Suprapubic skin (tissue), 4 donors: ENCODE measurements around the gene STPG2. TPM values are rescaled to one million over a fixed set of nuclear protein-coding genes. Genes with fewer than 3 reads are reported as not detected.

Source experiments
- DNase-seq, 2 donors: peaks; one replicate each; pipeline ENCODE4 v3.0.0-alpha.2; 2019; ENCODE audit warnings: low spot score in 2 of 2
- H3K27ac ChIP-seq: fragments of 200-600 bp; sonication (generic); one replicate; pipeline ENCODE4 v1.5.1; 2019
- H3K27me3 ChIP-seq: fragments of 200-600 bp; sonication (generic); one replicate; pipeline ENCODE4 v1.5.1; 2019
- H3K36me3 ChIP-seq: fragments of 200-600 bp; sonication (generic); one replicate; pipeline ENCODE4 v1.5.1; 2019
- H3K4me1 ChIP-seq: fragments of 200-600 bp; sonication (generic); one replicate; pipeline ENCODE4 v1.5.1; 2019
- H3K4me3 ChIP-seq: fragments of 200-600 bp; sonication (generic); one replicate; pipeline ENCODE4 v1.5.1; 2019; ENCODE audit warnings: mild to moderate bottlenecking
- H3K9me3 ChIP-seq: fragments of 200-600 bp; sonication (generic); one replicate; pipeline ENCODE4 v1.5.1; 2019
- CTCF ChIP-seq, 2 donors: fragments of 200-600 bp in 1 of 2; fragments of 450-650 bp in 1 of 2; sonication (generic) in 1 of 2; IDR thresholded peaks; one replicate each; pipeline ENCODE4 v1.5.1; 2016 to 2019; ENCODE audit warnings: antibody characterized with exemption in 2 of 2, mild to moderate bottlenecking in 1 of 2, moderate library complexity in 1 of 2
- EP300 ChIP-seq: sonication (generic); formaldehyde crosslinking; IDR thresholded peaks from one replicate; pipeline ENCODE4 v1.6.1; 2017; ENCODE audit warnings: antibody characterized with exemption
- POLR2A ChIP-seq, 2 donors: fragments of 450-650 bp; IDR thresholded peaks; one replicate each; pipeline ENCODE4 v1.6.1; 2017; ENCODE audit warnings: antibody characterized with exemption in 2 of 2, mild to moderate bottlenecking in 2 of 2, moderate library complexity in 2 of 2
- POLR2AphosphoS5 ChIP-seq, 3 donors: sonication (generic); formaldehyde crosslinking; IDR thresholded peaks; one replicate each; pipeline ENCODE4 v1.6.1; 2017; ENCODE audit warnings: antibody characterized with exemption in 3 of 3
- WGBS: methylation state at CpG from one replicate; pipeline ENCODE4 v1.1.5; 2018; 5-methylcytosine and 5-hydroxymethylcytosine counted together
- total RNA-seq, 4 donors: library from RNA; depleted of rRNA; stranded (reverse); fragments of >200 nt; gene quantifications; one replicate each; pipeline ENCODE4 v1.1.0, GENCODE V29; 2016

Gene STPG2
- total RNA-seq, 4 donors from 2014 or later = 0.26 to 2.5 (median 2.0) TPM; not detected in 1

DNA sequence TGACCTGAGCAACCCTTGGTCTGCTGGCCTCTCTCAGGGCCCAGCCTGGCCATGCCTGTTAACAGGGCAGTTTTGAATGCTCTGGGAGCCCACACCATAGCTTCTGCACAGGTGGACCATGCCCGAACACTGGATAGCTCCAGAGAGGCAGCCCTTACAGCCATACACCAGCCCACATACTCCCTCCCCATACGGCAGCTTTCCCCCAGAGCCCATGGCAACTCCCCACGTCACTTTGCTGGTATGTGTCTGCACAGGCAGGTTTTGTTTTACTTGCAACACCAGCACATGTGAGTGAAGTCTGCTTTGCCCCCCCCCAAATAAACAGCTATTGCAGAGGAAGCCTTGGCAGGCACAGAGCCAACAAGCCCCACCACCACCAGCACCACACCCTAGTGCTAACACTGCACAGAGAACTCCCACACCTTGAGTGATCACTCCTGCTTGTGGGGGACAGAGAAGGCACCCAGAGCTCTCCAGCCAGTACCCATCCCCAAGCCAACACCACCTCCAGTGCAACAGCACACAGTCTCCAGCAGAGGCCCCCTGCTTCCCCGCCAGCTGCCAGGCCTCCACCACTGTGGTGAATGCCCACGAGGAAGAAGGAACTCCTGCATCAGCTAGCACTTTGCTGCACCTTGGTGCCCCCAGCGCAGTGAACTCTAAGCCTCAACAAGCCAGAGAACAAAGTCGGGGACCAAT is 87.3 kb downstream of the STPG2 start:
- no peak for DNase-seq
- no peaks in the 10 kb centered on the region for H3K9me3 ChIP-seq
- H3K27me3 ChIP-seq = no peaks in the 10 kb centered on the region
- 90% methylated on average over 4 of the region's 7 CpGs for WGBS
- H3K36me3 ChIP-seq = no peaks in the 10 kb centered on the region
- H3K27ac ChIP-seq = no peak overlapping the region
- no peaks in the 10 kb centered on the region for H3K4me1 ChIP-seq
- H3K4me3 ChIP-seq = no peak overlapping the region
- no peak for TF ChIP-seq EP300
- TF ChIP-seq POLR2A (IDR thresholded peaks at IDR 0.05) = no peak
- TF ChIP-seq POLR2AphosphoS5 (IDR thresholded peaks at IDR 0.05) = no peak
- no peak for TF ChIP-seq CTCF (IDR thresholded peaks at IDR 0.05)

DNA sequence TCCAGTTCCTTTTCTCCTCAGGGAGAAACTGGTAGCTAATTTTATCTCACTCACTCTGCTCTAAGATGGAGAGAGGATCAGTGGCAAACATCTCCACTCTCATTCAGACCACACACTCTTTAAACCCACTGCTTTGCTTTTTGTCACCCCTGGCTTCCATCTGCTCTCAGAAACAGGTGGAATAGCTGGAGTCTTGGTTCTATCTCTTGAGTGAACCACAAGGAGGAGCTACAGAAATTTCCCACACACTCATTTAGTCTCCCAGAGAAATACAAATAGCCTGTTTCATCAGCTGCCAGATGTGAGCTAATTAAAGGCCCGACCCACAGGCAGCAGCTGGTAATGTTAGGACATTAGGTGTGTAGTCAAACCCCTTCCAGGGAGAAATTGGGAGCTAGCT is 96.6 kb downstream of the STPG2 start:
- TF ChIP-seq POLR2A (IDR thresholded peaks at IDR 0.05) (no peak), EP300 (no peak)
- Histone ChIP-seq H3K4me1 (no peaks in the 10 kb centered on the region), H3K27ac (no peak overlapping the region), H3K4me3 (no peak overlapping the region), H3K27me3 (no peaks in the 10 kb centered on the region), H3K9me3 (no peaks in the 10 kb centered on the region), H3K36me3 (no peaks in the 10 kb centered on the region)
- no peak for DNase-seq
- 25% methylated on average over 1 of the region's 1 CpG for WGBS

DNA sequence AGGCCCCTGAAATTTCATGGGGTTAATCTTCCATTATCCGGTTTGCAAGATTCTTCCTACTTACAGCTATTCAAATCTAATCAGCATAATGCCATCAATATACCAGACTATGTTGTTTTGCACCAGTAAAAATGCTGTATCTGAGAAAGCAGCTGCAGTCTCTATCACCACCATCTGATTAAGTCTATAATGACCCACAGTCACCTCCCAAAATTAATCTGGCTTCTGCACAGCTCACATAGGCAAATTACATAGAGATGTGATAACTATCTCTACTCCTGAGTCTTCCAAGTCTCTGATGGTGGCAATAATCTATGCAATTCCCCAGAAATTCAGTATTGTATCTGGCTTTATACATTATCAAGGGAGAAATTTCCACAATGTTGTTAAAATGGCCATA is 113.2 kb downstream of the STPG2 start:
- TF ChIP-seq CTCF (IDR thresholded peaks at IDR 0.05) = no peak
- no peak for TF ChIP-seq POLR2A (IDR thresholded peaks at IDR 0.05)
- TF ChIP-seq EP300 = no peak
- no peak for TF ChIP-seq POLR2AphosphoS5 (IDR thresholded peaks at IDR 0.05)
- no peak for DNase-seq
- H3K36me3 ChIP-seq = no peaks in the 10 kb centered on the region
- no peak overlapping the region for H3K27ac ChIP-seq
- H3K9me3 ChIP-seq = peaks cover 9% of the 10 kb centered on the region
- 91% methylated on average over 1 of the region's 1 CpG for WGBS
- no peaks in the 10 kb centered on the region for H3K27me3 ChIP-seq
- no peaks in the 10 kb centered on the region for H3K4me1 ChIP-seq
- no peak overlapping the region for H3K4me3 ChIP-seq

GRCh38 chr4:98027827-98028226 is 115.4 kb downstream of the STPG2 start:
- H3K27me3 ChIP-seq = no peaks in the 10 kb centered on the region
- WGBS = 73% methylated on average over 2 of the region's 2 CpGs
- TF ChIP-seq CTCF (IDR thresholded peaks at IDR 0.05) (no peak), EP300 (no peak), POLR2AphosphoS5 (IDR thresholded peaks at IDR 0.05) (no peak), POLR2A (IDR thresholded peaks at IDR 0.05) (no peak)
- DNase-seq = no peak
- peaks cover 7% of the 10 kb centered on the region for H3K9me3 ChIP-seq
- no peak overlapping the region for H3K27ac ChIP-seq
- H3K4me3 ChIP-seq = no peak overlapping the region
- H3K4me1 ChIP-seq = no peaks in the 10 kb centered on the region
- no peaks in the 10 kb centered on the region for H3K36me3 ChIP-seq

GRCh38 chr4:98026362-98026761 is 116.9 kb downstream of the STPG2 start:
- 92% methylated on average over 3 of the region's 3 CpGs for WGBS
- H3K27ac ChIP-seq = no peak overlapping the region
- H3K4me3 ChIP-seq = no peak overlapping the region
- H3K36me3 ChIP-seq = no peaks in the 10 kb centered on the region
- DNase-seq = no peak
- TF ChIP-seq POLR2AphosphoS5 (IDR thresholded peaks at IDR 0.05) (no peak), POLR2A (IDR thresholded peaks at IDR 0.05) (no peak), CTCF (IDR thresholded peaks at IDR 0.05) (no peak), EP300 (no peak)
- peaks cover 7% of the 10 kb centered on the region for H3K9me3 ChIP-seq
- no peaks in the 10 kb centered on the region for H3K4me1 ChIP-seq
- H3K27me3 ChIP-seq = no peaks in the 10 kb centered on the region
